Vagina (tissue), 2 donors: ENCODE measurements around the gene ASXL3. TPM values are rescaled to one million over a fixed set of nuclear protein-coding genes. Genes with fewer than 3 reads are reported as not detected.

Experiments used
- DNase-seq, 2 donors: peaks; one replicate each; pipeline ENCODE4 v3.0.0-alpha.2; 2017; ENCODE audit errors: extremely low spot score in 2 of 2
- H3K27ac ChIP-seq: fragments of 200-600 bp; sonication (generic); one replicate; pipeline ENCODE4 v1.5.1; 2019
- H3K27me3 ChIP-seq: fragments of 200-600 bp; sonication (generic); one replicate; pipeline ENCODE4 v1.5.1; 2019
- H3K36me3 ChIP-seq, 2 donors: fragments of 200-600 bp; sonication (generic); one replicate each; pipeline ENCODE4 v1.5.1; 2017 to 2019
- H3K4me1 ChIP-seq: fragments of 200-600 bp; sonication (generic); one replicate; pipeline ENCODE4 v1.5.1; 2019
- H3K4me3 ChIP-seq, 2 donors: fragments of 200-600 bp; sonication (generic); 1 replicate in 1 of 2; 2 replicates in 1 of 2; pipeline ENCODE4 v1.5.1; 2016 to 2019
- H3K9me3 ChIP-seq: fragments of 200-600 bp; sonication (generic); one replicate; pipeline ENCODE4 v1.5.1; 2019
- POLR2A ChIP-seq, 2 donors: fragments of 450-650 bp; IDR thresholded peaks; one replicate each; pipeline ENCODE4 v1.6.1; 2017; ENCODE audit warnings: antibody characterized with exemption in 2 of 2, mild to moderate bottlenecking in 2 of 2, moderate library complexity in 2 of 2
- POLR2AphosphoS5 ChIP-seq, 2 donors: sonication (generic); formaldehyde crosslinking; IDR thresholded peaks; one replicate each; pipeline ENCODE4 v1.9.0; 2017; ENCODE audit warnings: antibody characterized with exemption in 2 of 2, mild to moderate bottlenecking in 2 of 2, low read depth in 1 of 2; ENCODE audit not compliant: insufficient read depth in 1 of 2
- intact Hi-C: fragments of 100-400 bp; cut with DNase I; formaldehyde crosslinking; loops from one replicate; pipeline ENCODE4 v1.15.1; 2023
- total RNA-seq: library from RNA; depleted of rRNA; stranded (reverse); fragments of >200 nt; gene quantifications from one replicate; pipeline ENCODE4 v1.2.3, GENCODE V29; 2016
- TF ChIP-seq, protein P1 (sequence below), 3 experiments: fragments of 450-650 bp in 2 of 3; fragments of 200-600 bp in 1 of 3; sonication (generic) in 1 of 3; IDR thresholded peaks; one replicate each; pipeline ENCODE4 v1.5.1; 2017 to 2019; ENCODE audit warnings: antibody characterized with exemption in 3 of 3, mild to moderate bottlenecking in 2 of 3, moderate library complexity in 2 of 3

The ASXL3 gene
- total RNA-seq, 1 donor from 2014 or later, result 5.9 TPM

- no peak overlapping the region for H3K4me3 ChIP-seq
- H3K27ac ChIP-seq, result no peak overlapping the region
- TF ChIP-seq, protein P1, sequence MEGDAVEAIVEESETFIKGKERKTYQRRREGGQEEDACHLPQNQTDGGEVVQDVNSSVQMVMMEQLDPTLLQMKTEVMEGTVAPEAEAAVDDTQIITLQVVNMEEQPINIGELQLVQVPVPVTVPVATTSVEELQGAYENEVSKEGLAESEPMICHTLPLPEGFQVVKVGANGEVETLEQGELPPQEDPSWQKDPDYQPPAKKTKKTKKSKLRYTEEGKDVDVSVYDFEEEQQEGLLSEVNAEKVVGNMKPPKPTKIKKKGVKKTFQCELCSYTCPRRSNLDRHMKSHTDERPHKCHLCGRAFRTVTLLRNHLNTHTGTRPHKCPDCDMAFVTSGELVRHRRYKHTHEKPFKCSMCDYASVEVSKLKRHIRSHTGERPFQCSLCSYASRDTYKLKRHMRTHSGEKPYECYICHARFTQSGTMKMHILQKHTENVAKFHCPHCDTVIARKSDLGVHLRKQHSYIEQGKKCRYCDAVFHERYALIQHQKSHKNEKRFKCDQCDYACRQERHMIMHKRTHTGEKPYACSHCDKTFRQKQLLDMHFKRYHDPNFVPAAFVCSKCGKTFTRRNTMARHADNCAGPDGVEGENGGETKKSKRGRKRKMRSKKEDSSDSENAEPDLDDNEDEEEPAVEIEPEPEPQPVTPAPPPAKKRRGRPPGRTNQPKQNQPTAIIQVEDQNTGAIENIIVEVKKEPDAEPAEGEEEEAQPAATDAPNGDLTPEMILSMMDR (IDR thresholded peaks at IDR 0.05), result no peak
- TF ChIP-seq POLR2A (IDR thresholded peaks at IDR 0.05) (no peak), POLR2AphosphoS5 (IDR thresholded peaks at IDR 0.05; ENCODE audit: insufficient read depth in 1 of 2, low read depth in 1 of 2) (no peak)
- no peaks in the 10 kb centered on the region for H3K4me1 ChIP-seq
- intact Hi-C loops, result no loop called here
- DNase-seq, result no peak
- H3K36me3 ChIP-seq, result no peaks in the 10 kb centered on the region
- H3K27me3 ChIP-seq, result no peaks in the 10 kb centered on the region
- no peaks in the 10 kb centered on the region for H3K9me3 ChIP-seq
These were observed 15.3 kb upstream of the ASXL3 start for GRCh38 chr18:33562741-33563140.

- H3K9me3 ChIP-seq, result no peaks in the 10 kb centered on the region
- no peaks in the 10 kb centered on the region for H3K27me3 ChIP-seq
- intact Hi-C loops, result no loop called here
- H3K36me3 ChIP-seq, result no peaks in the 10 kb centered on the region
- H3K4me1 ChIP-seq, result no peaks in the 10 kb centered on the region
- DNase-seq, result no peak
- H3K27ac ChIP-seq, result no peak overlapping the region
- TF ChIP-seq, protein P1 (IDR thresholded peaks at IDR 0.05), result no peak
- TF ChIP-seq POLR2AphosphoS5 (IDR thresholded peaks at IDR 0.05; ENCODE audit: insufficient read depth in 1 of 2, low read depth in 1 of 2) (no peak), POLR2A (IDR thresholded peaks at IDR 0.05) (no peak)
- no peak overlapping the region for H3K4me3 ChIP-seq
These were observed 10.3 kb upstream of the ASXL3 start for GRCh38 chr18:33567705-33568104.

DNA sequence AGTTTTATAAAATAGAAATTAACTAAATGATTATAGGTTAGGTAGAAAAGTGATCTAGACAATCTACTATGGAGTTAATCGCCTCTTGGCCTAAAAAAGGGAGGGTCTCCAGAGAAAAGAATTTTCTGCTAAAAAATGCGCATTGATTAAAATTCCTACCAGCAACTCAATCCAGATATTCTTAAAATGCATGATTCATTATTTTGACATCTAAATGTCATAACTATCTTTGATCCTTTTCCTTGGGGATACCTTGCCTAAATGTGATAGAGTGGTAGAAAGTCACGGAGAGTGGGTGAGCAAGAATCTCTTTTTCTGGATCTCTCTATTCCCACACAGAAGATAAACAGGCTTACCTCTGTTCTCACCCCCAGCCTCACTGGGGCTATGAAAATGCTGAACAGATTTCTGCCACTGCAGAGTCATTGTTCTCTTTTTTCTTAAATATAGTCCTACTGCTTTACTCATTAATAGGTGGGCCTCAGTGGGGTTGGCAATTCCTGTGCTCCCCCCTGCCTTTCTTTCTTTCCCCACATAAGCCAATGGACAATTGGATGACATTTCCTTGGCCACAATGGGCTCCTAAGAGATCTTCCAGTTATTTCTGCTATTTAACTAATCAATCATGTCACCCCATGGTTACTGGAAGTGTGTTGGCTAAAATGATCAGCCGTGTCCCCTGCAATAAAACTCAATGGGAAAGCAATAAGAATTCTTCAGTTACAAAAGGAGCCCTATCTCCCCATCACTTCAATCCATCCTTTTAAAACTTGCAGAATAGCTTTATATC lies 5.8 kb upstream of the ASXL3 start:
- TF ChIP-seq, protein P1 (IDR thresholded peaks at IDR 0.05), result no peak
- TF ChIP-seq POLR2AphosphoS5 (IDR thresholded peaks at IDR 0.05; ENCODE audit: insufficient read depth in 1 of 2, low read depth in 1 of 2) (no peak), POLR2A (IDR thresholded peaks at IDR 0.05) (no peak)
- Histone ChIP-seq H3K4me1 (no peaks in the 10 kb centered on the region), H3K27ac (no peak overlapping the region), H3K27me3 (no peaks in the 10 kb centered on the region), H3K4me3 (no peak overlapping the region), H3K9me3 (no peaks in the 10 kb centered on the region), H3K36me3 (no peaks in the 10 kb centered on the region)
- DNase-seq, result no peak
- intact Hi-C loops, result no loop called here

GRCh38 chr18:33573193-33573592 lies 4.8 kb upstream of the ASXL3 start:
- TF ChIP-seq POLR2AphosphoS5 (IDR thresholded peaks at IDR 0.05; ENCODE audit: insufficient read depth in 1 of 2, low read depth in 1 of 2), result no peak
- TF ChIP-seq, protein P1 (IDR thresholded peaks at IDR 0.05), result no peak
- no peak for TF ChIP-seq POLR2A (IDR thresholded peaks at IDR 0.05)
- Histone ChIP-seq H3K27ac (no peak overlapping the region), H3K4me3 (no peak overlapping the region), H3K27me3 (no peaks in the 10 kb centered on the region), H3K4me1 (peaks cover 6% of the 10 kb centered on the region), H3K36me3 (no peaks in the 10 kb centered on the region), H3K9me3 (no peaks in the 10 kb centered on the region)
- DNase-seq, result no peak
- intact Hi-C loops, result no loop called here

DNA sequence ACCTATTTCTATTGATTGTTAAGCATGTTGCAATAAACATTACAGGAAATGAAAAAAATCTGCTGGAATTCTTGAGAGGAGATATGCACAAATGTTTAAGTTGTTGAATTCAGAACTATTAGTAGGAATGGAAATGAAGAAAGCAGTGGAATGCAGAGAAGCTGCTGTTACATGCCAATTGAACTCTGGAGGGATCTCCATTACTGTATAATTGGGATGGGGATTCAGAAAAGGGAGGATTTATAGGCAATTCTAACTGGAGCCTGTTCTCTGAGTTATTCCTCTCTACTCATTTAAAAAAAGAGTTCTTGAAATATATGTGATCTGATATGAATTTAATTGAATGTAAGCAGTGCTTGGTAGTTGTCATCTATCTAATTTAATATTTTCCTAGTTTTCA lies 2.6 kb upstream of the ASXL3 start:
- H3K4me1 ChIP-seq, result peaks cover 6% of the 10 kb centered on the region
- no peak overlapping the region for H3K4me3 ChIP-seq
- H3K27me3 ChIP-seq, result no peaks in the 10 kb centered on the region
- DNase-seq, result no peak
- H3K36me3 ChIP-seq, result no peaks in the 10 kb centered on the region
- no peak overlapping the region for H3K27ac ChIP-seq
- intact Hi-C loops, result no loop called here
- no peaks in the 10 kb centered on the region for H3K9me3 ChIP-seq
- TF ChIP-seq POLR2AphosphoS5 (IDR thresholded peaks at IDR 0.05; ENCODE audit: insufficient read depth in 1 of 2, low read depth in 1 of 2), result no peak
